ENCODE measurements around the gene SPATA21.
"Not testable (repeated sequence)": the region's sequence is repeated elsewhere in the genome, so short reads cannot be mapped to it uniquely, and the experiment has no call there.

SPATA21 gene

GRCh38 chr1:16436946-16437474 is at the start of gene SPATA21:
TSS of gene SPATA21 (minus strand) at chr1:16437424. CDS start at chr1:16431371, 6,053 bp downstream.
- DNase-seq (ENCODE audit: low spot score in 2 of 2) (no peak), ATAC-seq (no peak)
- H3K9me3 Mint-ChIP-seq: no peaks in the 10 kb centered on the region
- H3K4me3 Mint-ChIP-seq: no peak within 1 kb of the TSS
- H3K36me3 Mint-ChIP-seq: peaks cover 18% of the 10 kb centered on the region
- no peak within 1 kb of the TSS for H3K27ac Mint-ChIP-seq
- H3K4me1 Mint-ChIP-seq: peaks cover 15% of the 10 kb centered on the region

GRCh38 chr1:16487011-16487410 is 49.8 kb upstream of the SPATA21 start:
- not testable (repeated sequence) for H3K27ac Mint-ChIP-seq; DNase-seq (ENCODE audit: low spot score in 2 of 2); H3K36me3 Mint-ChIP-seq; H3K4me1 Mint-ChIP-seq; H3K9me3 Mint-ChIP-seq; H3K4me3 Mint-ChIP-seq; ATAC-seq

- peaks cover 14% of the 10 kb centered on the region for H3K36me3 Mint-ChIP-seq
- H3K27ac Mint-ChIP-seq; ATAC-seq; DNase-seq (ENCODE audit: low spot score in 2 of 2); H3K4me3 Mint-ChIP-seq; H3K4me1 Mint-ChIP-seq; H3K9me3 Mint-ChIP-seq: not testable (repeated sequence)
Observed at GRCh38 chr1:16486316-16486715, 49.1 kb upstream of the SPATA21 start.

GRCh38 chr1:16484931-16485330 is 47.7 kb upstream of the SPATA21 start:
- peaks cover 28% of the 10 kb centered on the region for H3K36me3 Mint-ChIP-seq
- H3K27ac Mint-ChIP-seq: no peak overlapping the region
- peaks cover 5% of the 10 kb centered on the region for H3K4me1 Mint-ChIP-seq
- DNase-seq (ENCODE audit: low spot score in 2 of 2) (no peak), ATAC-seq (no peak)
- no peak overlapping the region for H3K4me3 Mint-ChIP-seq
- H3K9me3 Mint-ChIP-seq: no peaks in the 10 kb centered on the region

GRCh38 chr1:16484501-16484835 is 47.2 kb upstream of the SPATA21 start:
- DNase-seq (ENCODE audit: low spot score in 2 of 2): no peak
- Mint-ChIP-seq H3K4me3 (no peak overlapping the region), H3K9me3 (no peaks in the 10 kb centered on the region), H3K27ac (no peak overlapping the region), H3K36me3 (peaks cover 32% of the 10 kb centered on the region), H3K4me1 (peaks cover 5% of the 10 kb centered on the region)
- ATAC-seq: no peak

GRCh38 chr1:16483639-16484500 is 46.6 kb upstream of the SPATA21 start:
- H3K27ac Mint-ChIP-seq; H3K4me1 Mint-ChIP-seq; H3K9me3 Mint-ChIP-seq; DNase-seq (ENCODE audit: low spot score in 2 of 2); H3K4me3 Mint-ChIP-seq; ATAC-seq: not testable (repeated sequence)
- peaks cover 35% of the 10 kb centered on the region for H3K36me3 Mint-ChIP-seq

GRCh38 chr1:16483146-16483545 is 45.9 kb upstream of the SPATA21 start:
- DNase-seq (ENCODE audit: low spot score in 2 of 2); H3K9me3 Mint-ChIP-seq; H3K27ac Mint-ChIP-seq; H3K4me1 Mint-ChIP-seq; H3K4me3 Mint-ChIP-seq; ATAC-seq: not testable (repeated sequence)
- H3K36me3 Mint-ChIP-seq: peaks cover 42% of the 10 kb centered on the region

- DNase-seq (ENCODE audit: low spot score in 2 of 2): no peak
- Mint-ChIP-seq H3K4me3 (no peak overlapping the region), H3K4me1 (peaks cover 3% of the 10 kb centered on the region), H3K36me3 (peaks cover 63% of the 10 kb centered on the region), H3K9me3 (no peaks in the 10 kb centered on the region), H3K27ac (peak overlapping the region; percentile 64)
- ATAC-seq: no peak
Observed at GRCh38 chr1:16478091-16478490, 40.9 kb upstream of the SPATA21 start.

GRCh38 chr1:16475771-16476770 is 38.8 kb upstream of the SPATA21 start:
- H3K27ac Mint-ChIP-seq; DNase-seq (ENCODE audit: low spot score in 2 of 2); H3K9me3 Mint-ChIP-seq; H3K4me3 Mint-ChIP-seq: not testable (repeated sequence)
- Mint-ChIP-seq H3K36me3 (peaks cover 50% of the 10 kb centered on the region), H3K4me1 (peaks cover 15% of the 10 kb centered on the region)
- ATAC-seq: peak; percentile 48

- not testable (repeated sequence) for H3K4me3 Mint-ChIP-seq; H3K27ac Mint-ChIP-seq; H3K9me3 Mint-ChIP-seq; ATAC-seq; DNase-seq (ENCODE audit: low spot score in 2 of 2)
- H3K36me3 Mint-ChIP-seq: peaks cover 38% of the 10 kb centered on the region
- peaks cover 15% of the 10 kb centered on the region for H3K4me1 Mint-ChIP-seq
Observed at GRCh38 chr1:16474891-16475290, 37.7 kb upstream of the SPATA21 start.

GRCh38 chr1:16474166-16474800 is 37.1 kb upstream of the SPATA21 start:
- DNase-seq (ENCODE audit: low spot score in 2 of 2) (no peak), ATAC-seq (no peak)
- H3K27ac Mint-ChIP-seq: no peak overlapping the region
- H3K9me3 Mint-ChIP-seq: no peaks in the 10 kb centered on the region
- peaks cover 37% of the 10 kb centered on the region for H3K36me3 Mint-ChIP-seq
- no peak overlapping the region for H3K4me3 Mint-ChIP-seq
- peaks cover 15% of the 10 kb centered on the region for H3K4me1 Mint-ChIP-seq

GRCh38 chr1:16468558-16468957 is 31.3 kb upstream of the SPATA21 start:
- no peak for DNase-seq (ENCODE audit: low spot score in 2 of 2)
- no peak overlapping the region for H3K4me3 Mint-ChIP-seq
- ATAC-seq: no peak
- H3K36me3 Mint-ChIP-seq: peaks cover 27% of the 10 kb centered on the region
- H3K27ac Mint-ChIP-seq: no peak overlapping the region
- H3K9me3 Mint-ChIP-seq: no peaks in the 10 kb centered on the region
- H3K4me1 Mint-ChIP-seq: peaks cover 15% of the 10 kb centered on the region

- ATAC-seq (no peak), DNase-seq (ENCODE audit: low spot score in 2 of 2) (no peak)
- Mint-ChIP-seq H3K9me3 (no peaks in the 10 kb centered on the region), H3K36me3 (peaks cover 52% of the 10 kb centered on the region), H3K27ac (no peak overlapping the region), H3K4me3 (no peak overlapping the region), H3K4me1 (no peaks in the 10 kb centered on the region)
Observed at GRCh38 chr1:16464917-16465625, 27.8 kb upstream of the SPATA21 start.

- H3K27ac Mint-ChIP-seq: no peak overlapping the region
- peaks cover 69% of the 10 kb centered on the region for H3K36me3 Mint-ChIP-seq
- no peaks in the 10 kb centered on the region for H3K4me1 Mint-ChIP-seq
- H3K9me3 Mint-ChIP-seq: no peaks in the 10 kb centered on the region
- H3K4me3 Mint-ChIP-seq: no peak overlapping the region
- no peak for ATAC-seq
- DNase-seq (ENCODE audit: low spot score in 2 of 2): no peak
Observed at GRCh38 chr1:16462773-16463330, 25.6 kb upstream of the SPATA21 start.

All from stimulated activated effector memory CD8-positive, alpha-beta T cell treated with anti-CD3 and anti-CD28 coated beads, Interleukin-12 subunit alpha, Interleukin-12 subunit beta, amount 100 ng/mL, for 72 hours (primary cell).